ENCODE results near the gene RFX7. TPM values are rescaled to one million over a fixed set of nuclear protein-coding genes. Genes with fewer than 3 reads are reported as not detected.

The RFX7 gene
- total RNA-seq, 1 donor, result 7.6 TPM

- no peaks in the 10 kb centered on the region for H3K9me3 ChIP-seq (ENCODE audit: low read depth, low read length)
- no peaks in the 10 kb centered on the region for H3K36me3 ChIP-seq (ENCODE audit: insufficient read depth, low read length)
- H3K27ac ChIP-seq (ENCODE audit: low read depth, low read length), result no peak overlapping the region
- DNase-seq (ENCODE audit: insufficient read length, low spot score, missing footprints), result no peak
- no peaks in the 10 kb centered on the region for H3K4me1 ChIP-seq (ENCODE audit: insufficient read depth, low read length)
- TF ChIP-seq CTCF (IDR thresholded peaks at IDR 0.05; ENCODE audit: extremely low read depth, low read depth, low read length), result no peak
- H3K27me3 ChIP-seq (ENCODE audit: insufficient read depth, low read length), result no peaks in the 10 kb centered on the region
- no peak overlapping the region for H3K4me3 ChIP-seq (ENCODE audit: insufficient read depth, low read length)
- no peaks in the 10 kb centered on the region for H3K79me2 ChIP-seq (ENCODE audit: insufficient read depth, low read length)
- no peak overlapping the region for H3K4me2 ChIP-seq (ENCODE audit: insufficient read depth, low read length)
- no peaks in the 10 kb centered on the region for H4K20me1 ChIP-seq (ENCODE audit: insufficient read depth, low read length)
- H2AFZ ChIP-seq (ENCODE audit: low read length), result no peak overlapping the region
Observed at GRCh38 chr15:56076640-56077039, 167.0 kb downstream of the RFX7 start.

GRCh38 chr15:56074481-56075265 is 169.0 kb downstream of the RFX7 start:
- Histone ChIP-seq H4K20me1 (ENCODE audit: insufficient read depth, low read length) (no peaks in the 10 kb centered on the region), H3K27ac (ENCODE audit: low read depth, low read length) (no peak overlapping the region), H3K9me3 (ENCODE audit: low read depth, low read length) (no peaks in the 10 kb centered on the region), H3K4me1 (ENCODE audit: insufficient read depth, low read length) (no peaks in the 10 kb centered on the region), H3K36me3 (ENCODE audit: insufficient read depth, low read length) (no peaks in the 10 kb centered on the region), H3K4me3 (ENCODE audit: insufficient read depth, low read length) (no peak overlapping the region), H3K79me2 (ENCODE audit: insufficient read depth, low read length) (no peaks in the 10 kb centered on the region), H2AFZ (ENCODE audit: low read length) (no peak overlapping the region), H3K4me2 (ENCODE audit: insufficient read depth, low read length) (no peak overlapping the region), H3K27me3 (ENCODE audit: insufficient read depth, low read length) (no peaks in the 10 kb centered on the region)
- TF ChIP-seq CTCF (IDR thresholded peaks at IDR 0.05; ENCODE audit: extremely low read depth, low read depth, low read length), result no peak
- no peak for DNase-seq (ENCODE audit: insufficient read length, low spot score, missing footprints)

GRCh38 chr15:56064152-56064551 is 179.5 kb downstream of the RFX7 start:
- TF ChIP-seq CTCF (IDR thresholded peaks at IDR 0.05; ENCODE audit: extremely low read depth, low read depth, low read length), result no peak
- H3K9me3 ChIP-seq (ENCODE audit: low read depth, low read length), result no peaks in the 10 kb centered on the region
- H3K27ac ChIP-seq (ENCODE audit: low read depth, low read length), result no peak overlapping the region
- no peaks in the 10 kb centered on the region for H3K79me2 ChIP-seq (ENCODE audit: insufficient read depth, low read length)
- no peaks in the 10 kb centered on the region for H3K36me3 ChIP-seq (ENCODE audit: insufficient read depth, low read length)
- no peaks in the 10 kb centered on the region for H4K20me1 ChIP-seq (ENCODE audit: insufficient read depth, low read length)
- no peak for DNase-seq (ENCODE audit: insufficient read length, low spot score, missing footprints)
- no peaks in the 10 kb centered on the region for H3K4me1 ChIP-seq (ENCODE audit: insufficient read depth, low read length)
- no peaks in the 10 kb centered on the region for H3K27me3 ChIP-seq (ENCODE audit: insufficient read depth, low read length)
- H2AFZ ChIP-seq (ENCODE audit: low read length), result no peak overlapping the region
- no peak overlapping the region for H3K4me3 ChIP-seq (ENCODE audit: insufficient read depth, low read length)
- H3K4me2 ChIP-seq (ENCODE audit: insufficient read depth, low read length), result no peak overlapping the region

GRCh38 chr15:56059716-56060115 is 184.0 kb downstream of the RFX7 start:
- Histone ChIP-seq H3K4me1 (ENCODE audit: insufficient read depth, low read length) (no peaks in the 10 kb centered on the region), H3K4me2 (ENCODE audit: insufficient read depth, low read length) (no peak overlapping the region), H3K9me3 (ENCODE audit: low read depth, low read length) (no peaks in the 10 kb centered on the region), H2AFZ (ENCODE audit: low read length) (no peak overlapping the region), H3K79me2 (ENCODE audit: insufficient read depth, low read length) (no peaks in the 10 kb centered on the region), H3K36me3 (ENCODE audit: insufficient read depth, low read length) (no peaks in the 10 kb centered on the region), H4K20me1 (ENCODE audit: insufficient read depth, low read length) (no peaks in the 10 kb centered on the region), H3K27ac (ENCODE audit: low read depth, low read length) (no peak overlapping the region), H3K4me3 (ENCODE audit: insufficient read depth, low read length) (no peak overlapping the region), H3K27me3 (ENCODE audit: insufficient read depth, low read length) (no peaks in the 10 kb centered on the region)
- no peak for DNase-seq (ENCODE audit: insufficient read length, low spot score, missing footprints)
- TF ChIP-seq CTCF (IDR thresholded peaks at IDR 0.05; ENCODE audit: extremely low read depth, low read depth, low read length), result no peak
